Activated naive CD4-positive, alpha-beta T cell treated with anti-CD3 and anti-CD28 coated beads, Interleukin-2, amount 50 U/mL, for 72 hours (primary cell): ENCODE data around the gene CD80. TPM values are rescaled to one million over a fixed set of nuclear protein-coding genes. Genes with fewer than 3 reads are reported as not detected.

Experiments
- ATAC-seq, 2 donors: fragments of 150-1000 bp; cut with Tn5 transposase; 2 replicates each; pipeline ENCODE4 v1.10.0; 2021; ENCODE audit warnings: mild to moderate bottlenecking in 2 of 2, moderate library complexity in 2 of 2
- DNase-seq, 2 donors: peaks; one replicate each; pipeline ENCODE4 v3.0.0; 2021 to 2022; ENCODE audit warnings: low spot score in 2 of 2
- H3K27ac Mint-ChIP-seq, 2 donors: one replicate each; pipeline ENCODE4 v1.8.0; 2022; ENCODE audit warnings: mild to moderate bottlenecking in 2 of 2, mixed read lengths in 2 of 2
- H3K36me3 Mint-ChIP-seq, 2 donors: one replicate each; pipeline ENCODE4 v1.8.0; 2022; ENCODE audit warnings: mixed read lengths in 2 of 2
- H3K9me3 Mint-ChIP-seq, 2 donors: one replicate each; pipeline ENCODE4 v1.8.0; 2022; ENCODE audit warnings: mixed read lengths in 2 of 2
- total RNA-seq, 2 donors: library from RNA; stranded (reverse); gene quantifications; one replicate each; pipeline ENCODE4 v1.2.3, GENCODE V29; 2022

Gene CD80
- total RNA-seq, 2 donors from 2014 or later: 0.80 to 1.2 TPM

GRCh38 chr3:119492810-119493209 lies 66.6 kb downstream of the CD80 start:
- peak overlapping the region in 1 of 2 donors; percentile 30 for H3K27ac Mint-ChIP-seq
- no peak for ATAC-seq
- peaks cover 0 to 14% of the 10 kb centered on the region in 2 donors for H3K36me3 Mint-ChIP-seq
- H3K9me3 Mint-ChIP-seq: no peaks in the 10 kb centered on the region
- no peak for DNase-seq

- no peaks in the 10 kb centered on the region for H3K9me3 Mint-ChIP-seq
- no peak for ATAC-seq
- no peak for DNase-seq
- no peak overlapping the region for H3K27ac Mint-ChIP-seq
- peaks cover 0 to 14% of the 10 kb centered on the region in 2 donors for H3K36me3 Mint-ChIP-seq
Measured at GRCh38 chr3:119492128-119492527, 67.3 kb downstream of the CD80 start.

DNA sequence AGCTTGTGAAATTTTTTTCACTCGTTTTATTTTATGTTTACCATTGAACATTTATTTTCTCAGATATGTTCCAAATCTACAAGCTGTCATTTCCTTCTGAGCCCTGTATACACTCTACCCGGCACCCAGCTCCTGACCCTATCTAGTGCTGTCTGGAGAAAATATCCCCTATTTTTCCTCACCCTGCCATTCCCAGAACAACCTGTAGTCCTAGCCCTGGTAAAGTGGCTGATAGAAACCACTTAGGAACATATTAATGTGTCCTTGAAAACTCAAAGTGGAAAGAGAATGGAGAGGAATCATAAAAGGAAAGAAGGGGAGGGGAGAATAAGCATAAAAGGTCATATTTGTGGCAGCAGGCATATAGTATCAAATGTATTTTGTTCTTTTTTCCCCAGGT lies 69.3 kb downstream of the CD80 start:
- ATAC-seq: no peak
- Mint-ChIP-seq H3K36me3 (peaks cover 0 to 14% of the 10 kb centered on the region in 2 donors), H3K27ac (no peak overlapping the region), H3K9me3 (no peaks in the 10 kb centered on the region)
- DNase-seq: no peak

DNA sequence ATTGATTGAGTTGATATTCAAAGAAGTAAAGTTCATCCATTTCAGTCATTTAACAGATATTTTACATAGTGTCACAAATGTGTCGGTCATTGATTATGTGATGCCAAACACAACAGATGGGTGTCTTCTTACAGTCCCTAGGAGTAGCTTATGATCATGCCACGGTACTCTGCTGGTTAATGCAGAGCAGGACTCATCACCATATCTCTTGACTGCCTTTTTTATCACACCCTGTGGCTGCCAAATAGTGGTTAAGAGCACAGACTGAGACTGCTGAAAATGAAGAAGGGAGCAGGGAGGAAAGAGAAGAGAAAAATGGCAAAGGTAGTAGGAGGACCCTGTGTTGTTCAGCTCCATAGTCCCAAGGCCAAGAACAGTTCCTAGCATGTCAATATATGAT lies 73.9 kb downstream of the CD80 start:
- DNase-seq (no peak), ATAC-seq (no peak)
- H3K27ac Mint-ChIP-seq: peak overlapping the region in 1 of 2 donors; percentile 22
- no peaks in the 10 kb centered on the region for H3K9me3 Mint-ChIP-seq
- no peaks in the 10 kb centered on the region for H3K36me3 Mint-ChIP-seq

DNA sequence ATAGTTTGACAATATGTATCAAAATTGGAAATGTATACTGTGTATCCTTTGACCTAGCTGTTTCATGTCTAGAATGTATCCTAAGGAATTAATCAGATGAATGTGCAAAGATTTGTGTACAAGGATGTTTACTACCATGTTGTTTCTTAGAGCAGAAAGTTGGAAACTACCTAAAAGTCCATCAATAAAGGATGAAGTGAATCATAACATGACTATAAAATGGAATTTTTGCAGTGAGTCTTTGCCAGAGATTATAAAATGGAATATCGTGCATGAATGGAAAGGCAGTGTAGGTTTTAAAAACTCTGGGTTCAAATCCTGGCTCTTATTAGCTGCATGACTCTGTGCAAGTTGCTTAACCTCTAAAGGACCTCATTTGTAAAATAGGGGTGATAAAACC lies 76.3 kb downstream of the CD80 start:
- peak overlapping the region in 1 of 2 donors; percentile 63 for H3K27ac Mint-ChIP-seq

DNA sequence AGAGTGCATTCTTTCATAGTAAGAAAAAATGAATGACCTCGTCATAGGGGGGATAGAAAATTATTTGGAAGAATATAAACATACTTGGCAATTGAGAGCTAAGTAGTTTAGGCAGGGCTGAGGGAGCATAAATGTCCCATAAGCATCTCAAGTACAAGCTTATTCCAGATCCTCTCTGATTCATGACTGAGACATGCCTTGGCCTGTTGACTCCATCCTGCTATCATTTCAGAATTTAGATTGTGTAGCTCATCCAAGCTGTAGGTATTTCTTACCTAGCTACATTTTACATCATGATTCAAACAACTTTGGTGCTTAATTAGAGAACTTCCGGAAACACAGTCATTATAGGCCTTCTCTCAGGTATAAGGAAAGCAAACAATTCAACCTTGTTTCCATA lies 78.3 kb downstream of the CD80 start:
- DNase-seq (no peak), ATAC-seq (no peak)
- Mint-ChIP-seq H3K27ac (no peak overlapping the region), H3K9me3 (no peaks in the 10 kb centered on the region), H3K36me3 (no peaks in the 10 kb centered on the region)

More for the DNA sequence above, 76.3 kb downstream of the CD80 start:
- ATAC-seq (no peak), DNase-seq (no peak)
- Mint-ChIP-seq H3K9me3 (no peaks in the 10 kb centered on the region), H3K36me3 (no peaks in the 10 kb centered on the region)

Other genes with a start within 250 kb of the CD80 start
- 10 to 100 TPM; 42.8 to 56.9 TPM for gene TMEM39A, start 96.0 kb downstream of the CD80 start, total RNA-seq
- gene POGLUT1, start 90.7 kb downstream of the CD80 start, total RNA-seq: 10 to 100 TPM in 1 of 2 donors, 1 to 10 TPM in 1; 8.3 to 16.9 TPM
- gene TIMMDC1, start 61.1 kb downstream of the CD80 start, total RNA-seq: 10 to 100 TPM; 54.9 to 79.2 TPM
- gene ADPRH, start 19.9 kb upstream of the CD80 start, total RNA-seq: 1 to 10 TPM; 3.4 to 5.1 TPM
- under 1 TPM in 1 of 2 donors, not detected in 1; 0.52 TPM for gene PLA1A, start 38.3 kb upstream of the CD80 start, total RNA-seq
- 1 to 10 TPM in 1 of 2 donors, under 1 TPM in 1; 0.73 to 1.9 TPM for gene POPDC2, start 101.0 kb upstream of the CD80 start, total RNA-seq
- 10 to 100 TPM; 76.2 to 78.2 TPM for gene COX17, start 117.8 kb upstream of the CD80 start, total RNA-seq
- under 1 TPM; 0.25 to 0.68 TPM for gene CFAP91, start 143.4 kb upstream of the CD80 start, total RNA-seq
- under 1 TPM; 0.60 to 0.82 TPM for gene NR1I2, start 222.5 kb upstream of the CD80 start, total RNA-seq